ENCODE results near the gene TCERG1L.

The TCERG1L gene

GRCh38 chr10:131146790-131147189, 164.7 kb downstream of the TCERG1L start:
- no peak for DNase-seq (ENCODE audit: low read depth)
- no peak for TF ChIP-seq CTCF (conservative IDR thresholded peaks at IDR 0.05; ENCODE audit: control insufficient read depth, insufficient read depth, low read depth, low read length)
- no peak overlapping the region for H3K4me3 ChIP-seq (ENCODE audit: control insufficient read depth, low read depth, low read length)

- no peak for DNase-seq (ENCODE audit: low read depth)
- no peak for TF ChIP-seq CTCF (conservative IDR thresholded peaks at IDR 0.05; ENCODE audit: control insufficient read depth, insufficient read depth, low read depth, low read length)
- no peak overlapping the region for H3K4me3 ChIP-seq (ENCODE audit: control insufficient read depth, low read depth, low read length)
These were observed 165.8 kb downstream of the TCERG1L start for GRCh38 chr10:131145756-131146155.

DNA sequence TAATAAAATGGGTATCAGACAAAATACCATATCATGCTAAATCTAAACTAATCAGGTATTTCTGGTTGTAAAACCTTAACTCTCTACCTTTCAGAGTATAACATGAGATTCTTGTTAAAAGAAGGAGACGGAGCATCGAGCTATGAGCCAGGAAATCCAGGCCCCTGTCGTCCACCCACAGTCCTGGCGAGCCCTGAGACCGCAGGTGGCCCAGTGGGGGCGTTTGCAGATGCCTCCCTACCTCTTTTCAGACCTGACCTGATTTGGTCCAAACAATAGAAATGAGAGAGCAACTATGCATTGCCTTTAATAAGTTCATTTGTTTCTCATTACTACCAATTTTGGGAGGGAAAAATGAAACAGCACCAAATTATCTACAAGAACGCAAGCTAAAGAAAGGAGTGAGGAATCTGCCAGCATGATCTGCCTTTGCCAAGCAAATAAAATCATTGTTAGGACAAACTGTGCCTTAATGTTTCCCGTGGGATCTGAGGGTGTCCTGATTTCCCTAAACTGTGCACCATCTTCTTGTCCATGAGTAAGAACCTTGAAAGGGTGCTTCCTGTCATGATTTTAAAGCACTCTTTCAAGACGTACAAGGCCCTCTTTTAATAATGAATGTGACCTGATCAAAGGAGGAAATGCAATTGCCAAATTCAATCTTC, 166.7 kb downstream of the TCERG1L start:
- no peak overlapping the region for H3K4me3 ChIP-seq (ENCODE audit: control insufficient read depth, low read depth, low read length)
- no peak for DNase-seq (ENCODE audit: low read depth)
- TF ChIP-seq CTCF (conservative IDR thresholded peaks at IDR 0.05; ENCODE audit: control insufficient read depth, insufficient read depth, low read depth, low read length) = no peak

DNA sequence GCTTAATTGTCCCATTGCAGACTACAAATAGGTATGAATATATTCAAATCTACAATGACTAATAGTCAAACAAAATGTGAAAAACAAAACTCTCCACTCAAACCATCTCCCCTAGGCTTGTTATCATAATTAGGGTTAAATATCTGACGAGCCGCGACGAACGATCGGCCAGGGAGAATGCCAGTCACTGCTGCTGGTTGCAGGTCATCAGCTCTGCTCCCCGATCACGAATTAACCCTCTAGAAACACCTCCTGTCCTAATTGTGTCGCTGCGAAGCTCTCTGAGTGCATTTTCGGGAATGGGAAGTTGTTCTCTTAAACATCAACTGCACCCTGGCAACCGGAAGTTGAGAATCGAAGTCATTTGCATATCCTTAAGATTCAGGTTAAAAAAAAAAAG, 167.3 kb downstream of the TCERG1L start:
- no peak for DNase-seq (ENCODE audit: low read depth)
- TF ChIP-seq CTCF (conservative IDR thresholded peaks at IDR 0.05; ENCODE audit: control insufficient read depth, insufficient read depth, low read depth, low read length) = no peak
- H3K4me3 ChIP-seq (ENCODE audit: control insufficient read depth, low read depth, low read length) = no peak overlapping the region

DNA sequence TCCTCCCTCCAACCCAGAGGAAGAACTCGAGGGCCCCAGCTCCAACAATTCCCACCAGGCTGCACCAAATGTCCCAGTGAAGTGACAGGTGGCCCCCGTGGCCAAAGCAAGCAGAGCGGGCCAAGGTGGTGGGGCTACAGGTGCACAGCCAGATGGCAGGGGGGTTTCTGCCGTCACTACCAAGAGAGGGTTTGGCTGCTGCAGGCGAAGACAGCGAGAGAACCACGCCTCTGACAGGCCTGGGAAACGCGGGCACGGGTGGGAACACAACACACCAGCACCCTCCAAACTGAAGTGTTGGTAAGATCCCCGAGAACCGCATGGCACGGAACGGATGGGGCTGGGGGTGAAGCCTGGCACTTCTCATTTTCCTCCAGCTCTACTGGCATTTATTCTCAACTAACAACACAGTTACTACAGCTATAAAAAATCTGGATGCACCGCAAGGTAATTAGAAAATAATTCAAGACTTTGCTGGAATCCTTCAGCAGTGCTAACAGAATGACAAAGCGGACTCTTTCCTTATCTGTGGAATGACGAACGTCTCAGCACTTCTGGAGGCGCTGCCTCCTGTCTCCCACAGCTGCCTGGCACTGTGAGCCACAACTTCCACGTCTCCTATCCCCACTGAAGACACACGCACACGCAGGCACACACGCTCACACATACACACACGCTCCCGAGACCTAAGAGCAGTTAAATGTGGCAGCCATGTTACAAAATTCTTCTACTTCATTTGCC, 167.9 kb downstream of the TCERG1L start:
- no peak for DNase-seq (ENCODE audit: low read depth)
- TF ChIP-seq CTCF (conservative IDR thresholded peaks at IDR 0.05; ENCODE audit: control insufficient read depth, insufficient read depth, low read depth, low read length) = no peak
- no peak overlapping the region for H3K4me3 ChIP-seq (ENCODE audit: control insufficient read depth, low read depth, low read length)

- H3K4me3 ChIP-seq (ENCODE audit: control insufficient read depth, low read depth, low read length) = no peak overlapping the region
- no peak for DNase-seq (ENCODE audit: low read depth)
- TF ChIP-seq CTCF (conservative IDR thresholded peaks at IDR 0.05; ENCODE audit: control insufficient read depth, insufficient read depth, low read depth, low read length) = no peak
These were observed 168.8 kb downstream of the TCERG1L start for GRCh38 chr10:131142517-131143380.

All from fibroblast of mammary gland (primary cell).